ENCODE measurements around the gene KLC3. TPM values are rescaled to one million over a fixed set of nuclear protein-coding genes. Genes with fewer than 3 reads are reported as not detected.
"Not testable (repeated sequence)": the region's sequence is repeated elsewhere in the genome, so short reads cannot be mapped to it uniquely, and the experiment has no call there.

The KLC3 gene
- total RNA-seq, 1 donor from 2014 or later = 0.16 TPM

- no peak for DNase-seq
Observed at GRCh38 chr19:45320997-45321775, 19.4 kb upstream of the KLC3 start.

GRCh38 chr19:45321848-45322247, 18.7 kb upstream of the KLC3 start:
- DNase-seq = no peak

GRCh38 chr19:45322311-45322710, 18.2 kb upstream of the KLC3 start:
- DNase-seq = no peak

- DNase-seq = no peak
Observed at GRCh38 chr19:45322744-45323281, 17.7 kb upstream of the KLC3 start, which contains the start of gene CKM. CKM (minus strand) TSS chr19:45322875; CDS start chr19:45319713, 3,162 bp downstream.

- no peak for DNase-seq
Observed at GRCh38 chr19:45323671-45324081, 16.9 kb upstream of the KLC3 start.

- DNase-seq = no peak
Observed at GRCh38 chr19:45324349-45324907, 16.1 kb upstream of the KLC3 start.

- no peak for DNase-seq
Observed at GRCh38 chr19:45327404-45328143, 13.0 kb upstream of the KLC3 start.

GRCh38 chr19:45331411-45331810, 9.1 kb upstream of the KLC3 start:
- no peak for DNase-seq

- no peak for DNase-seq
Observed at GRCh38 chr19:45333609-45334303, 6.8 kb upstream of the KLC3 start.

- not testable (repeated sequence) for DNase-seq
Observed at GRCh38 chr19:45334881-45335280, 5.7 kb upstream of the KLC3 start.

GRCh38 chr19:45336696-45337251, 3.8 kb upstream of the KLC3 start:
- no peak for DNase-seq

GRCh38 chr19:45339629-45340028, 921 bp upstream of the KLC3 start:
- no peak for DNase-seq

GRCh38 chr19:45340899-45341453, 426 bp downstream of the KLC3 start:
- DNase-seq = no peak

GRCh38 chr19:45342911-45343310, 2.4 kb downstream of the KLC3 start:
- no peak for DNase-seq

GRCh38 chr19:45344621-45345505, 4.3 kb downstream of the KLC3 start:
- DNase-seq = no peak

- DNase-seq = no peak
Observed at GRCh38 chr19:45345506-45345860, 4.9 kb downstream of the KLC3 start.

- DNase-seq = no peak
Observed at GRCh38 chr19:45346449-45346848, 5.9 kb downstream of the KLC3 start.

GRCh38 chr19:45347570-45348366, 7.2 kb downstream of the KLC3 start:
- DNase-seq = no peak

GRCh38 chr19:45348367-45349125, 8.0 kb downstream of the KLC3 start:
- DNase-seq = no peak

Measured in occipital lobe (tissue), 2 donors.